SK-N-SH (cell line): ENCODE measurements around the gene HDAC4. TPM values are rescaled to one million over a fixed set of nuclear protein-coding genes. Genes with fewer than 3 reads are reported as not detected.

Experiments used
- CTCF ChIA-PET: fragments of 300-600, 350-600 bp; formaldehyde crosslinking; extraction: SDS; loops from one replicate; lab custom pipeline; 2021; lab: Yijun Ruan, JAX
- POLR2A ChIA-PET: fragments of 350-600 bp; sonication (Branson Sonifier 250); formaldehyde crosslinking; extraction: SDS; loops from one replicate; lab custom pipeline; 2020; ENCODE audit warnings: antibody characterized with exemption, inconsistent platforms; lab: Yijun Ruan, JAX
- DNase-seq: peaks from one replicate; pipeline ENCODE4 v3.0.0; 2012
- H2AFZ ChIP-seq: fragments of 200-600 bp; sonication (generic); 2 replicates; pipeline ENCODE4 v1.8.1; 2016; ENCODE audit warnings: antibody characterized with exemption, mild to moderate bottlenecking, low read depth
- H3F3A ChIP-seq: fragments of 200-600 bp; sonication (generic); replicated peaks from 2 replicates; pipeline ENCODE3; 2016; ENCODE audit warnings: antibody characterized with exemption, mild to moderate bottlenecking; ENCODE audit not compliant: insufficient read depth
- H3K27ac ChIP-seq, 2 experiments: fragments of 200-500 bp in 1 of 2; fragments of 200-600 bp in 1 of 2; sonication (Bioruptor generic) in 1 of 2; sonication (generic), shearing (Covaris generic) in 1 of 2; 2 replicates each; pipeline versions ENCODE4 v1.5.1 to v1.6.1; 2014 to 2016; ENCODE audit warnings: low read depth in 2 of 2, inconsistent platforms in 1 of 2, low read length in 1 of 2, mild to moderate bottlenecking in 1 of 2, mixed read lengths in 1 of 2
- H3K27me3 ChIP-seq: fragments of 200-600 bp; sonication (generic), shearing (Covaris generic); 2 replicates; pipeline ENCODE4 v1.6.1; 2016; ENCODE audit warnings: mixed run types; ENCODE audit not compliant: insufficient read depth
- H3K36me3 ChIP-seq, 2 experiments: fragments of 200-500 bp in 1 of 2; fragments of 200-600 bp in 1 of 2; sonication (Bioruptor generic) in 1 of 2; sonication (generic) in 1 of 2; replicated peaks in 1 of 2; 2 replicates each; pipeline versions ENCODE3 to v1.5.1; 2014 to 2016; ENCODE audit warnings: low read length in 1 of 2, mild to moderate bottlenecking in 1 of 2; ENCODE audit not compliant: insufficient read depth in 2 of 2, control insufficient read depth in 1 of 2
- H3K4me1 ChIP-seq, 2 experiments: fragments of 200-500 bp in 1 of 2; fragments of 200-600 bp in 1 of 2; sonication (Bioruptor generic) in 1 of 2; sonication (generic), shearing (Covaris generic) in 1 of 2; 2 replicates each; pipeline versions ENCODE4 v1.5.1 to v1.6.1; 2014 to 2016; ENCODE audit warnings: low read depth in 1 of 2, low read length in 1 of 2, mixed run types in 1 of 2; ENCODE audit not compliant: insufficient read depth in 2 of 2, control insufficient read depth in 1 of 2
- H3K4me2 ChIP-seq: fragments of 200-600 bp; sonication (generic), shearing (Covaris generic); 2 replicates; pipeline ENCODE4 v1.6.1; 2017; ENCODE audit warnings: mixed run types
- H3K4me3 ChIP-seq, 2 experiments: fragments of 200-500 bp in 1 of 2; fragments of 200-600 bp in 1 of 2; sonication (Bioruptor generic) in 1 of 2; sonication (generic), shearing (Covaris generic) in 1 of 2; 2 replicates each; pipeline versions ENCODE4 v1.5.1 to v1.8.1; 2014 to 2016; ENCODE audit warnings: low read depth in 2 of 2, inconsistent platforms in 1 of 2, low read length in 1 of 2, mild to moderate bottlenecking in 1 of 2, mixed read lengths in 1 of 2, moderate library complexity in 1 of 2
- H3K79me2 ChIP-seq: fragments of 200-600 bp; sonication (generic); 2 replicates; pipeline ENCODE4 v1.8.1; 2017; ENCODE audit warnings: mild to moderate bottlenecking; ENCODE audit not compliant: insufficient read depth
- H3K9ac ChIP-seq: fragments of 200-600 bp; sonication (generic); 2 replicates; pipeline ENCODE4 v1.6.1; 2017; ENCODE audit warnings: mixed run types
- H3K9me2 ChIP-seq: fragments of 200-600 bp; sonication (generic); 2 replicates; pipeline ENCODE4 v1.6.1; 2017; ENCODE audit warnings: mixed run types
- H3K9me3 ChIP-seq: fragments of 200-600 bp; sonication (generic); 2 replicates; pipeline ENCODE4 v1.6.1; 2017; ENCODE audit warnings: mixed run types, mild to moderate bottlenecking, moderate library complexity
- H4K20me1 ChIP-seq: fragments of 200-600 bp; sonication (generic); 2 replicates; pipeline ENCODE4 v1.6.1; 2017; ENCODE audit warnings: mild to moderate bottlenecking, mixed run types; ENCODE audit not compliant: insufficient read depth
- FOXJ3 ChIP-seq: sonication (generic); formaldehyde crosslinking; IDR thresholded peaks from 2 replicates; pipeline ENCODE4 v1.5.1; 2020; ENCODE audit warnings: mild to moderate bottlenecking, missing genetic modification reagents
- FOXM1 ChIP-seq: IDR thresholded peaks from 2 replicates; pipeline ENCODE4 v1.4.0; 2012; ENCODE audit warnings: low read depth, mild to moderate bottlenecking
- GATA2 ChIP-seq: sonication (generic); formaldehyde crosslinking; IDR thresholded peaks from 2 replicates; pipeline ENCODE4 v1.5.0; 2020; ENCODE audit warnings: mild to moderate bottlenecking, missing genetic modification reagents
- JUND ChIP-seq: IDR thresholded peaks from 2 replicates; pipeline ENCODE4 v1.4.0; 2012
- MEF2A ChIP-seq: IDR thresholded peaks from 2 replicates; pipeline ENCODE4 v1.4.0; 2012; ENCODE audit warnings: low read depth, borderline replicate concordance
- MXI1 ChIP-seq: IDR thresholded peaks from 2 replicates; pipeline ENCODE4 v1.6.1; 2012; ENCODE audit warnings: mild to moderate bottlenecking, low read depth, low read length, improper control_type of control experiment
- NFIC ChIP-seq: IDR thresholded peaks from 2 replicates; pipeline ENCODE4 v1.4.0; 2012; ENCODE audit warnings: borderline replicate concordance
- NRF1 ChIP-seq: IDR thresholded peaks from 2 replicates; pipeline ENCODE4 v1.6.1; 2012; ENCODE audit warnings: low read depth, mild to moderate bottlenecking, low read length
- RCOR1 ChIP-seq: fragments of 150-350 bp; IDR thresholded peaks from 2 replicates; pipeline ENCODE4 v1.6.1; 2017; ENCODE audit warnings: antibody characterized with exemption, low read length
- TAF1 ChIP-seq: IDR thresholded peaks from 2 replicates; pipeline ENCODE4 v1.6.1; 2012; ENCODE audit warnings: low read depth, mild to moderate bottlenecking, low read length, moderate library complexity, borderline replicate concordance
- TCF12 ChIP-seq: IDR thresholded peaks from 2 replicates; pipeline ENCODE4 v1.4.0; 2012
- TEAD4 ChIP-seq: IDR thresholded peaks from 2 replicates; pipeline ENCODE4 v1.4.0; 2012; ENCODE audit warnings: mild to moderate bottlenecking, borderline replicate concordance; ENCODE audit not compliant: insufficient read depth
- YY1 ChIP-seq: IDR thresholded peaks from 2 replicates; pipeline ENCODE4 v1.4.0; 2012; ENCODE audit warnings: low read depth, mild to moderate bottlenecking
- WGBS: methylation state at CpG from one replicate; pipeline ENCODE4 v1.1.6; 2017; ENCODE audit warnings: low lambda C conversion rate; 5-methylcytosine and 5-hydroxymethylcytosine counted together
- polyA plus RNA-seq, 3 experiments: library from polyadenylated mRNA; depleted of rRNA; stranded (reverse); fragments of >200 nt; gene quantifications; 2 replicates each; pipeline ENCODE4 v1.2.3, GENCODE V29; 2012
- TF ChIP-seq, protein P1 (sequence below): IDR thresholded peaks from 2 replicates; pipeline ENCODE4 v1.4.0; 2012; ENCODE audit warnings: low read depth, borderline replicate concordance
- TF ChIP-seq, protein P2 (sequence below): fragments of 150-350 bp; IDR thresholded peaks from 2 replicates; pipeline ENCODE4 v1.6.1; 2017; ENCODE audit warnings: antibody characterized with exemption, low read length, low read depth, borderline replicate concordance
- TF ChIP-seq, protein P3 (sequence below): IDR thresholded peaks from 2 replicates; pipeline ENCODE4 v1.4.0; 2012; ENCODE audit warnings: low read depth
- TF ChIP-seq, protein P4 (sequence below): fragments of 150-350 bp; IDR thresholded peaks from 2 replicates; pipeline ENCODE4 v1.6.1; 2016; ENCODE audit warnings: mild to moderate bottlenecking, low read depth, low read length

HDAC4 gene
- polyA plus RNA-seq, 1 of the 3 experiments (the other 2 are of a cell fraction), result 5.5 TPM

DNA sequence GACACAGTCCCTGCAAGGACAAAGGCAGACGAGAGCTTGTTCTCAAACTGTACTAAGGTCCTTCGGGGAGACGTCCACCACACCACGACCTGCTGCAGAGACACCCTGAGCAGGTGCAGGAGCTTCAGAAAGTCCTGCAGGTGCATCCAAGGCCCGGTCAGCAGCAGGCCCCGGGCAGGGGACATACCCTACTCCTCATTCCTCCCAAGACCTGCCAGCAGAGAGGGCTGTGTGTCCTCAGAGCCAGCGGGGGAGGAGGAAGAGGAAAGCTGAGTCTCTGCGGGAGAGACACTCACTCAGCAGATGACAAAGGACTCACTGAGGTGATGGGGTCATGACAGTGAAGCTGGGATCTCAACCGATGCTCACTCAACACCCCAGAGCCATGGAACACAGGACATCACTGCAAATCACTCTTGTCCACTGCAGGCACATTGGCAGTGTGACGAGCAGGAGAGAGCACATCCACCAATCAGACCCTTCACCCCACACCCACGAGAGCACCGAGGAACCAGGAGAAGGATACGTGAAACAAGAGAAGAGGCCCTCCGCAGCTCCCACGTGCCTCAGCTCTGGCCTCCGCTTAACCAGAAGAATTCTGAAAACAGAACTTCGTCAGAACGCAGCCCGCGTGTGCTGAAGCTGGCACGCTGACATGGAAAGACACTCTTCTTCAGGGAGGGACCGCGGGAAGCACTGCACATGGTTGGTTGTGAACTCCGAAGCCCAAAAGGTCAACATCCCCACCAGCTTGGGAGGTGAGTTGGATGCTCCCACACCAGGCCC, 9.3 kb downstream of the HDAC4 start:
- CTCF ChIA-PET, result interaction anchor here (1.3 kb wide), 1 partner anchor 10 kb away, joined by 3 read pairs; the partner anchor contains the start of gene HDAC4
- POLR2A ChIA-PET, result no interaction called here
- H3K79me2 ChIP-seq, result peaks cover 24% of the 10 kb centered on the region

More for the DNA sequence above, 9.3 kb downstream of the HDAC4 start:
- Histone ChIP-seq H3K36me3 (no peaks in the 10 kb centered on the region), H3K9me2 (no peaks in the 10 kb centered on the region), H3K4me3 (no peak overlapping the region), H3K9ac (no peak overlapping the region), H3K27me3 (no peaks in the 10 kb centered on the region), H3K4me2 (no peak overlapping the region), H3K4me1 (peaks cover 0 to 19% of the 10 kb centered on the region in 2 experiments; a peak in 1 of 4 replicates), H3K27ac (no peak overlapping the region; a peak in 1 of 4 replicates)
- WGBS, result 93% methylated on average over 12 of the region's 24 CpGs
- TF ChIP-seq NRF1 (no peak), TAF1 (no peak), MXI1 (no peak), TEAD4 (no peak), TCF12 (no peak), NFIC (no peak), YY1 (no peak), GATA2 (CRISPR knock-in tag) (no peak), FOXJ3 (no peak), FOXM1 (no peak), MEF2A (no peak), JUND (no peak), RCOR1 (no peak)
- TF ChIP-seq, protein P1, sequence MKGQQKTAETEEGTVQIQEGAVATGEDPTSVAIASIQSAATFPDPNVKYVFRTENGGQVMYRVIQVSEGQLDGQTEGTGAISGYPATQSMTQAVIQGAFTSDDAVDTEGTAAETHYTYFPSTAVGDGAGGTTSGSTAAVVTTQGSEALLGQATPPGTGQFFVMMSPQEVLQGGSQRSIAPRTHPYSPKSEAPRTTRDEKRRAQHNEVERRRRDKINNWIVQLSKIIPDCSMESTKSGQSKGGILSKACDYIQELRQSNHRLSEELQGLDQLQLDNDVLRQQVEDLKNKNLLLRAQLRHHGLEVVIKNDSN, result no peak
- TF ChIP-seq, protein P2, sequence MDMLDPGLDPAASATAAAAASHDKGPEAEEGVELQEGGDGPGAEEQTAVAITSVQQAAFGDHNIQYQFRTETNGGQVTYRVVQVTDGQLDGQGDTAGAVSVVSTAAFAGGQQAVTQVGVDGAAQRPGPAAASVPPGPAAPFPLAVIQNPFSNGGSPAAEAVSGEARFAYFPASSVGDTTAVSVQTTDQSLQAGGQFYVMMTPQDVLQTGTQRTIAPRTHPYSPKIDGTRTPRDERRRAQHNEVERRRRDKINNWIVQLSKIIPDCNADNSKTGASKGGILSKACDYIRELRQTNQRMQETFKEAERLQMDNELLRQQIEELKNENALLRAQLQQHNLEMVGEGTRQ, result no peak
- TF ChIP-seq, protein P3, sequence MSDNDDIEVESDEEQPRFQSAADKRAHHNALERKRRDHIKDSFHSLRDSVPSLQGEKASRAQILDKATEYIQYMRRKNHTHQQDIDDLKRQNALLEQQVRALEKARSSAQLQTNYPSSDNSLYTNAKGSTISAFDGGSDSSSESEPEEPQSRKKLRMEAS, result no peak
- TF ChIP-seq, protein P4, sequence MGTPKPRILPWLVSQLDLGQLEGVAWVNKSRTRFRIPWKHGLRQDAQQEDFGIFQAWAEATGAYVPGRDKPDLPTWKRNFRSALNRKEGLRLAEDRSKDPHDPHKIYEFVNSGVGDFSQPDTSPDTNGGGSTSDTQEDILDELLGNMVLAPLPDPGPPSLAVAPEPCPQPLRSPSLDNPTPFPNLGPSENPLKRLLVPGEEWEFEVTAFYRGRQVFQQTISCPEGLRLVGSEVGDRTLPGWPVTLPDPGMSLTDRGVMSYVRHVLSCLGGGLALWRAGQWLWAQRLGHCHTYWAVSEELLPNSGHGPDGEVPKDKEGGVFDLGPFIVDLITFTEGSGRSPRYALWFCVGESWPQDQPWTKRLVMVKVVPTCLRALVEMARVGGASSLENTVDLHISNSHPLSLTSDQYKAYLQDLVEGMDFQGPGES, result no peak
- TF ChIP-seq, all 33 proteins: peak for 0
- Histone ChIP-seq H2AFZ (no peak overlapping the region), H3F3A (no peaks in the 10 kb centered on the region), H3K9me3 (no peaks in the 10 kb centered on the region), H4K20me1 (peaks cover 14% of the 10 kb centered on the region; the same call in 1 of the 2 replicates)
- DNase-seq, result peak; percentile 16
